Spleen (tissue), 11 donors: Measurements from ENCODE around the gene GAL3ST1. TPM values are rescaled to one million over a fixed set of nuclear protein-coding genes. Genes with fewer than 3 reads are reported as not detected.
"Not testable (repeated sequence)": the region's sequence is repeated elsewhere in the genome, so short reads cannot be mapped to it uniquely, and the experiment has no call there.

Experiments
- DNase-seq: peaks from one replicate; pipeline ENCODE4 v3.0.0-alpha.2; 2020
- H3K27ac ChIP-seq, 8 donors: fragments of 200-600 bp; sonication (generic) in 7 of 8; 1 replicate in 4 of 8; 2 replicates in 4 of 8; pipeline versions ENCODE4 v1.5.0 to v1.8.0; 2016 to 2021; ENCODE audit warnings: inconsistent platforms in 4 of 8, mild to moderate bottlenecking in 4 of 8, moderate library complexity in 1 of 8
- H3K27me3 ChIP-seq, 7 donors: fragments of 200-600 bp; sonication (generic) in 6 of 7; replicated peaks in 1 of 7; 1 replicate in 4 of 7; 2 replicates in 3 of 7; pipeline versions ENCODE4 v1.5.0 to v1.8.0; 2016 to 2021; ENCODE audit warnings: inconsistent platforms in 3 of 7, mild to moderate bottlenecking in 1 of 7
- H3K36me3 ChIP-seq, 6 donors: fragments of 200-600 bp; sonication (generic) in 5 of 6; 1 replicate in 4 of 6; 2 replicates in 2 of 6; pipeline versions ENCODE4 v1.5.0 to v1.8.0; 2016 to 2021; ENCODE audit warnings: inconsistent platforms in 2 of 6
- H3K4me1 ChIP-seq, 6 donors: fragments of 200-600 bp; sonication (generic) in 5 of 6; 1 replicate in 3 of 6; 2 replicates in 3 of 6; pipeline versions ENCODE4 v1.5.0 to v1.8.0; 2016 to 2021; ENCODE audit warnings: inconsistent platforms in 3 of 6
- H3K4me3 ChIP-seq, 8 donors: fragments of 200-600 bp; sonication (generic) in 7 of 8; 1 replicate in 4 of 8; 2 replicates in 4 of 8; pipeline versions ENCODE4 v1.5.0 to v1.8.0; 2016 to 2021; ENCODE audit warnings: inconsistent platforms in 4 of 8, mild to moderate bottlenecking in 4 of 8, moderate library complexity in 2 of 8
- H3K9me3 ChIP-seq, 8 donors: fragments of 200-600 bp; sonication (generic) in 7 of 8; 1 replicate in 4 of 8; 2 replicates in 4 of 8; pipeline versions ENCODE4 v1.5.0 to v1.8.0; 2016 to 2021; ENCODE audit warnings: inconsistent platforms in 4 of 8
- POLR2A ChIP-seq, 3 donors: fragments of 450-650 bp; IDR thresholded peaks; one replicate each; pipeline ENCODE4 v1.5.1; 2017; ENCODE audit warnings: antibody characterized with exemption in 3 of 3, mild to moderate bottlenecking in 1 of 3
- POLR2AphosphoS5 ChIP-seq, 3 donors: sonication (generic); formaldehyde crosslinking; IDR thresholded peaks; one replicate each; pipeline ENCODE4 v1.5.1; 2017; ENCODE audit warnings: antibody characterized with exemption in 3 of 3
- WGBS, 5 donors: extraction: QIAGEN DNeasy Blood & Tissue Kit in 3 of 5; methylation state at CpG; one replicate each; pipeline versions ENCODE4 v1.1.5 to v1.1.7; 2013 to 2018; 5-methylcytosine and 5-hydroxymethylcytosine counted together
- intact Hi-C: fragments of 100-400 bp; cut with DNase I; formaldehyde crosslinking; loops from one replicate; pipeline ENCODE4 v1.15.0; 2023; ENCODE audit warnings: low total_unique reads
- polyA plus RNA-seq, 3 donors: library from polyadenylated mRNA; stranded (reverse); fragments of 200-250 nt; gene quantifications; one replicate each; pipeline ENCODE4 v1.2.1, GENCODE V29; 2013
- total RNA-seq, 7 donors: library from RNA; depleted of rRNA in 3 of 7; stranded (reverse); fragments of >200 nt in 3 of 7; fragmentation: NEBNext Ultra II Directional in 4 of 7; extraction: Animal tissue kit (Norgen Biotek cat#: 25700) in 4 of 7; gene quantifications; one replicate each; pipeline versions ENCODE4 v1.1.0 to v1.2.1, GENCODE V29; 2016 to 2021
- TF ChIP-seq, protein P1 (sequence below), 11 experiments: fragments of 200-600 bp in 7 of 11; fragments of 450-650 bp in 4 of 11; sonication (generic) in 4 of 11; IDR thresholded peaks in 8 of 11; conservative IDR thresholded peaks in 3 of 11; 1 replicate in 7 of 11; 2 replicates in 4 of 11; pipeline versions ENCODE4 v1.4.0 to v1.8.0; 2016 to 2021; ENCODE audit warnings: antibody characterized with exemption in 11 of 11, inconsistent platforms in 4 of 11, mild to moderate bottlenecking in 1 of 11
- donor health status: healthy with polysubstance abuse.
- donor health status: DM: no; HTN: no; CAD: no; lungs with moderate emphysema.
- donor health status: DM: no; HTN: no; CAD: no.
- donor health status: Bipolar disorder and iron deficiency.
- donor health status: healthy.
- donor health status: DM: no; HTN: no; CAD: no.
- donor health status: DM: yes; HTN: yes; CAD: no.

Gene GAL3ST1
- total and polyA plus RNA-seq, 10 donors, result 0.15 to 2.1 (median 0.51) TPM; not detected in 5

DNA sequence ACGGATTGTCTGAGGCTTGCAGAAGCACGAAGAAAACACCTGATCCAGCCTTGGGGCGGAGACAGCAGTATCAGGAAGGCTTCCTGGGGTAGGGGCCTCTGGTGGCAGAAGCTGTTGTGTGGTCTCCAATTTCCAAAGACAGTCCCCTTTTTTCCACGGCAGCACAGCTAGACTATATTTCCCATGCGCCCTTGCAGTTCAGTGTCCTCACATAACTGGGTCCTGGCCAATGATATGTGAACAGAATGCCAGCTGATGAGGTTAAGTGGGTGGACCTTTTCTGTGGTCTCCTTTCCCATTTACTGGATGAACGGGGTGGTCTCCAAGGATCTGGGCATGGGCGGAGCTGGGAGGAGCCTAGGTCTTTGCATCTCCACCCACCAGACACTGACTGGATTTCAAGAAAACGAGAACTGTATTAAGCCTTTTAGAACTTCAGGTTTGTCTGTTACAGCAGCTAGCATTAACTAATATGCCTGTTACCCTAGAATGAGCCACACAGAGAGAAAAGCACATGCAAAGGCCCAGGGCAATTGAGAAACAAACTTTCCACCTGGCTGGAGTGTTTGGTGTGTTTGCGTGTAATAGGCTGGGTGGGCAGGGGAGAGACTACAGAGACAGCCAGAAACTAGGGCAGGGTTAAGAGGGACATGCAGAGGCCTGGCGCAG lies 6.2 kb downstream of the GAL3ST1 start:
- 74 to 82% (median 77%) methylated on average over 10 of the region's 10 CpGs for WGBS, 5 donors
- peaks cover 0 to 9% (median 0%) of the 10 kb centered on the region in 7 donors for H3K27me3 ChIP-seq
- no peak overlapping the region for H3K27ac ChIP-seq

DNA sequence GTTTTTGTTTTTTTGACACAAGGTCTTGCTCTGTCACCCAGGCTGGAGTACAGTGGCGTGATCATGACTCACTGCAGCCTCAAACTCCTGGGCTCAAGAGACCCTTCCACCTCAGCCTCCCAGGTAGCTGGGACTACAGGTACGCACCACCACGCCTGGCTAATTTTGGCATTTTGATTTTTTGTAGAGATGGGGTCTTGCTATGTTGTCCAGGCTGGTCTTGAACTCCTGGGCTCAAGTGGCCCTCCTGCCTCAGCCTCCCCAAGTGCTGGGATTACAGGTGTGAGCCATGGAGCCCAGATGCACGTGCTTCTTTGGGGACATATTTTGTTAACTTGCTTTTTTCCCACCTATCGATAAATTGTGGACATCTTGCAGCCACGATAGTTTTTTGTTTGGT lies 7.2 kb downstream of the GAL3ST1 start:
- H3K4me3 ChIP-seq, DNase-seq, H3K27me3 ChIP-seq, H3K4me1 ChIP-seq, H3K27ac ChIP-seq, H3K36me3 ChIP-seq, H3K9me3 ChIP-seq, intact Hi-C loops: not testable (repeated sequence)
- WGBS, 5 donors, result 86 to 88% (median 87%) methylated on average over 6 of the region's 6 CpGs

More for the DNA sequence above, 6.2 kb downstream of the GAL3ST1 start:
- TF ChIP-seq POLR2A (IDR thresholded peaks at IDR 0.05), result no peak
- TF ChIP-seq POLR2AphosphoS5 (IDR thresholded peaks at IDR 0.05), result no peak
- TF ChIP-seq, protein P1, sequence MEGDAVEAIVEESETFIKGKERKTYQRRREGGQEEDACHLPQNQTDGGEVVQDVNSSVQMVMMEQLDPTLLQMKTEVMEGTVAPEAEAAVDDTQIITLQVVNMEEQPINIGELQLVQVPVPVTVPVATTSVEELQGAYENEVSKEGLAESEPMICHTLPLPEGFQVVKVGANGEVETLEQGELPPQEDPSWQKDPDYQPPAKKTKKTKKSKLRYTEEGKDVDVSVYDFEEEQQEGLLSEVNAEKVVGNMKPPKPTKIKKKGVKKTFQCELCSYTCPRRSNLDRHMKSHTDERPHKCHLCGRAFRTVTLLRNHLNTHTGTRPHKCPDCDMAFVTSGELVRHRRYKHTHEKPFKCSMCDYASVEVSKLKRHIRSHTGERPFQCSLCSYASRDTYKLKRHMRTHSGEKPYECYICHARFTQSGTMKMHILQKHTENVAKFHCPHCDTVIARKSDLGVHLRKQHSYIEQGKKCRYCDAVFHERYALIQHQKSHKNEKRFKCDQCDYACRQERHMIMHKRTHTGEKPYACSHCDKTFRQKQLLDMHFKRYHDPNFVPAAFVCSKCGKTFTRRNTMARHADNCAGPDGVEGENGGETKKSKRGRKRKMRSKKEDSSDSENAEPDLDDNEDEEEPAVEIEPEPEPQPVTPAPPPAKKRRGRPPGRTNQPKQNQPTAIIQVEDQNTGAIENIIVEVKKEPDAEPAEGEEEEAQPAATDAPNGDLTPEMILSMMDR (IDR thresholded peaks at IDR 0.05 in 8 of 11, conservative IDR thresholded peaks at IDR 0.05 in 3 of 11), result no peak
- intact Hi-C loops, result no loop called here
- Histone ChIP-seq H3K36me3 (no peaks in the 10 kb centered on the region), H3K9me3 (no peaks in the 10 kb centered on the region), H3K4me3 (no peak overlapping the region), H3K4me1 (no peaks in the 10 kb centered on the region)
- no peak for DNase-seq

DNA sequence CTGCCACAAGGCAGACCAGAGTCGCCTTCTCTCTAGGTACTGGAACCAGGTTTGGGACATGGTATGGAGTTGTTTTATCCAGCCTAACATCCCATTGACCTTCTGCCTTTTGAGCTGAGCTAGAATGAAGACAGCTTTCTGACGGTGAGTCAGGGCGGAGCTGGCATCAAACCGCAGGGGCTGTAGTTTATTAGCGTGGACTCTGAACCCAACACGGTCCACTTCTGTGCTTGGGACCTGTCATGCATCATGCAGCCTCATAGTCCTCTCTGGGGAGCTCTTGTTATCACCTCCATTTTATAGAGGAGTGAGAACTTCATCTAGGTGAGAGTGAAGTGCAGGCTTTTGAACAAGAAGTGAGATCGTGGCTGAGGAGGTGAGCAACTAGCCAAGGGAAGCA lies 8.3 kb downstream of the GAL3ST1 start:
- no peak overlapping the region for H3K4me3 ChIP-seq
- no peak for DNase-seq
- H3K27me3 ChIP-seq, result peaks cover 0 to 9% (median 0%) of the 10 kb centered on the region in 7 donors
- H3K27ac ChIP-seq, result no peak overlapping the region
- no peaks in the 10 kb centered on the region for H3K9me3 ChIP-seq
- H3K4me1 ChIP-seq, result no peaks in the 10 kb centered on the region
- intact Hi-C loops, result no loop called here
- TF ChIP-seq, protein P1 (IDR thresholded peaks at IDR 0.05 in 8 of 11, conservative IDR thresholded peaks at IDR 0.05 in 3 of 11), result no peak
- TF ChIP-seq POLR2AphosphoS5 (IDR thresholded peaks at IDR 0.05), result no peak
- no peak for TF ChIP-seq POLR2A (IDR thresholded peaks at IDR 0.05)
- H3K36me3 ChIP-seq, result no peaks in the 10 kb centered on the region
- WGBS, 5 donors, result 75 to 92% (median 82%) methylated on average over 7 of the region's 7 CpGs

DNA sequence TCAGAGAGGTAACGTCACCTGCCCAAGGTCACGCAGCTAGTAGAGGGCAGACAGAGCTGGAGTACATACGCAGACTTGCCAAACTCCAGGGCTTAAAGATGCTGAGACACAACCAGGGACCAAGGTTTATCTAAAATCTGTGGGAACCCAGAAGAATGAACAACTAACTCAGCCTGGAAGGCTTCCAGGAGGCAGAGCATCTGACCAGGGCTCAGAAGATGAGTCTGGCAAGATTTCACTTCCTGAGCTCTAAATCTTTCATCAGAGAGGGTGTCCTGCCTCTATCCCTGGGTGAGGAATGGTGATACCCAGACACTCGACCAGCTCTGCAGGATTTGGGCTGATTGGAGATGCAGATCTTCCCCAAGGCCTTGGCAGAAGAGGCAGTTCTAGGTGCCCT lies 9.1 kb downstream of the GAL3ST1 start:
- Histone ChIP-seq H3K27me3 (peaks cover 0 to 9% (median 0%) of the 10 kb centered on the region in 7 donors), H3K27ac (no peak overlapping the region), H3K36me3 (no peaks in the 10 kb centered on the region), H3K9me3 (no peaks in the 10 kb centered on the region), H3K4me3 (no peak overlapping the region), H3K4me1 (no peaks in the 10 kb centered on the region)
- TF ChIP-seq POLR2AphosphoS5 (IDR thresholded peaks at IDR 0.05), result no peak
- TF ChIP-seq, protein P1 (IDR thresholded peaks at IDR 0.05 in 8 of 11, conservative IDR thresholded peaks at IDR 0.05 in 3 of 11), result no peak
- no peak for TF ChIP-seq POLR2A (IDR thresholded peaks at IDR 0.05)
- no peak for DNase-seq
- whole genome bisulfite sequencing, 5 donors, result 76 to 83% (median 82%) methylated on average over 4 of the region's 4 CpGs
- intact Hi-C loops, result no loop called here
